GM19397 (cell line): ENCODE measurements around the gene ARHGAP45.

ENCODE experiments used
- ATAC-seq: cut with Tn5 transposase; IDR thresholded peaks from one replicate; pipeline ENCODE4 v1.9.1; 2021; ENCODE audit warnings: mild to moderate bottlenecking, moderate library complexity; ENCODE audit not compliant: unreplicated experiment

The ARHGAP45 gene

DNA sequence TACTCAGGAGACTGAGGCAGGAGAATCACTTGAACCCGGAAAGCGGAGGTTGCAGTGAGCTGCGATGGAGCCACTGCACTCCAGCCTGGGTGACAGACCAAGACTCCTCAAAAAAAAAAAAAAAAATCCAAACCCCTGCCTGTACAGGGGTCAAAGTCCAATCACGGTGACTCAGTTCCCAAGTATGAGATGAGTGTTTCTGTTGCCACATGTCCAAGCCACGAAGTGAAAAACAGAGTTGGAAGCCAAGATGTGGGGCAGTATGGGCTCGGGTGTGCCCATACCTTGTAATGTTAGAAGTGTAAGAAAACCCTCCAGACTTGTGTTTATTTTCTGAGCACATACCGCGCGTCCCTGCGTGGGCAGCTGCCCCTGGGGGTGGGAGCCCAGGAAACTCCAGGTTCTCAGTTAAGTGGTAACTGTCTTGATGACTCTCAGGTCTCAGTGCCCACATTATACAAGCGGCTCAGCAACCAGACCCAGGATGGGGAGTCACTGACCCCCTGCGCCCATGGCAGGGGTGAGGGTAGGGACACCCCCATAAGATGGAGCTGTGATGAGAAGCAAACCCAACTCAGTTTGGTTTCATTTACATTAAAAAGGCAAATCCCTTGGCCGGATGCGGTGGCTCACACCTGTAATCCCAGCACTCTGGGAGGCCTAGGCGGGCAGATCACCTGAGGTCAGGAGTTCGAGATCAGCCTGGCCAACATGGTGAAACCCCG, 35.6 kb downstream of the ARHGAP45 start:
- no peak for ATAC-seq

DNA sequence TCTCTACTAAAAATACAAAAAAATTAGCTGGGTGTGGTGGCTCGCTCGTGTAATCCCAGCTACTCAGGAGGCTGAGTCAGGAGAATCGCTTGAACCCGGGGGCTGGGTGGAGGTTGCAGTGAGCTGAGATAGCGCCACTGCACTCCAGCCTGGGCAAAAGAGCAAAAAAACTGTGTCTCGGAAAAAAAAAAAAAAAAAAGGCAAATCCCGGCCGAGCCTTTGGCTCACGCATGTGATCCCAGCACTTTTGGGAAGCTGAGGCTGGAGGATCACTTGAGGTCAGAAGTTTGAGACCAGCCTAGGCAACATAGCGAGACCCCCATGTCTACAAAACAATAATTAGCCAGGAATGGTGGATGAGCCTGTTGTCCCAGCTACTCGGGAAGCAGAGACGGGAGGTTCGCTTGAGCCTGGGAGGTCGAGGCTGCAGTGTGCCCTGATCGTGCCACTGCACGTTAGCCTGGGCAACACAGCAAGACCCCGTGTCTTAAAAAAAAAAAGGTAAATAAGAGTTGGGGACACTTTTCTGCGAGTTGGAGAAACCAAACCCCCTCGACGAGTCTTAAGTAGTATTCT, 36.3 kb downstream of the ARHGAP45 start:
- no peak for ATAC-seq

DNA sequence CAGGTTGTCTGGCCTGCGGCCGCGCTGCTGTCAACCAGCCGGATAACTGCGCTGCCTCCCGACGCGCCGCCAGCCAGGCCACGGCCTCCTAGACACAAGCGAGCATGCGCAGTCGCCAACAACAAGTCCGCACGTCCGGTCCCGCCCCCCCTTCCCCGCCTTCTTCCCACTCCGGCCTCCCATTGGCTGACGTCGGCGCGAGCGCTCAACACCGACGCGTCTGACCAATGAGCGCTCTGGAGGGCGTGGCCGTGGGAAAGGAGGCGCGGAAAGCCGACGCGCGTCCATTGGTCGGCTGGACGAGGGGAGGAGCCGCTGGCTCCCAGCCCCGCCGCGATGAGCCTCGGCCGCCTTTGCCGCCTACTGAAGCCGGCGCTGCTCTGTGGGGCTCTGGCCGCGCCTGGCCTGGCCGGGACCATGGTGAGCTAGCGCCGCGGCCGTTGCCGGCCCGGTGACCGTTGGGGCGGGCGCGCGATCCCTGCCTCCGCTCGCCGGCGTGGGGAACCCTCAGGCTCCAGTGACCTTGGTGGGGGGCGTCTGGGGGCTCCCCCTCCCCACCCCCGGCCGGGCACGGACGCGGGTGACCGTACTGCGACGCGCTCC, 36.8 kb downstream of the ARHGAP45 start, which contains the start of gene GPX4:
Gene GPX4, plus strand, starts transcription at position 287 of the 603 bp plus-strand sequence. Its CDS starts 50 bp downstream, at position 337.
- ATAC-seq = peak; percentile 68

- peak; percentile 41 for ATAC-seq
Measured at GRCh38 chr19:1104311-1105007, 37.5 kb downstream of the ARHGAP45 start.

GRCh38 chr19:1105008-1105872, 38.3 kb downstream of the ARHGAP45 start:
- ATAC-seq = no peak

DNA sequence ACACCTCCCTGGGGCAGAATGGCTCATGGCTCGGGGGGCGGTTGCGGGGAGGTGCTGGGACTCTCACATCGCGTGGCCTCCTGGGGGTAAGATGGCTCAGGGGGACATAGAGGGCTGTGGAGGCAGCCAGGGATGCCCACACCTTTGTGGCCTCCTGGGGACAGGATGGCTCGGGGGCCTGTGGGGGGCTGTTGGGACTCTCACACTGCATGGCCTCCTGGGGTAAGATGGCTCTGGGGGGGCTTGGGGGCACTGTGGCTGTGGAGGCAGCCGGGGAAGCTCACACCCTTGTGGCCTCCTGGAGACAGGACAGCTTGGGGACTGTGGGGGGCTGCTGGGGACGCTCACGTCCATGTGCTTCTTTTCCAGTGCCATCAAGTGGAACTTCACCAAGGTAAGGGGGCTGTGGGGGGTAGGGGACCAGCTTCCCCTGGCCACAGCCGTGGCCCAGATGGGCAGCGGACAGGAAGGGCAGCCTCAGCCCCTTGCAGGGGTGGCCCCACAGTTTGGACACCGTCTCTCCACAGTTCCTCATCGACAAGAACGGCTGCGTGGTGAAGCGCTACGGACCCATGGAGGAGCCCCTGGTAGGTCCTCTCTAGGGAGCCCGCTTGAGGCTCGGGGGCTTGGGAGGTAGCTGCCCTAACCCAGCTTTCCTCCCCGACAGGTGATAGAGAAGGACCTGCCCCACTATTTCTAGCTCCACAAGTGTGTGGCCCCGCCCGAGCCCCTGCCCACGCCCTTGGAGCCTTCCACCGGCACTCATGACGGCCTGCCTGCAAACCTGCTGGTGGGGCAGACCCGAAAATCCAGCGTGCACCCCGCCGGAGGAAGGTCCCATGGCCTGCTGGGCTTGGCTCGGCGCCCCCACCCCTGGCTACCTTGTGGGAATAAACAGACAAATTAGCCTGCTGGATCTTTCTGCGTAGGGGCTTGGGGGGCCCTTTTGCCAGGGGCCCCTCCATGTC, 39.2 kb downstream of the ARHGAP45 start:
- no peak for ATAC-seq

- ATAC-seq = no peak
Measured at GRCh38 chr19:1106841-1107660, 40.1 kb downstream of the ARHGAP45 start.

DNA sequence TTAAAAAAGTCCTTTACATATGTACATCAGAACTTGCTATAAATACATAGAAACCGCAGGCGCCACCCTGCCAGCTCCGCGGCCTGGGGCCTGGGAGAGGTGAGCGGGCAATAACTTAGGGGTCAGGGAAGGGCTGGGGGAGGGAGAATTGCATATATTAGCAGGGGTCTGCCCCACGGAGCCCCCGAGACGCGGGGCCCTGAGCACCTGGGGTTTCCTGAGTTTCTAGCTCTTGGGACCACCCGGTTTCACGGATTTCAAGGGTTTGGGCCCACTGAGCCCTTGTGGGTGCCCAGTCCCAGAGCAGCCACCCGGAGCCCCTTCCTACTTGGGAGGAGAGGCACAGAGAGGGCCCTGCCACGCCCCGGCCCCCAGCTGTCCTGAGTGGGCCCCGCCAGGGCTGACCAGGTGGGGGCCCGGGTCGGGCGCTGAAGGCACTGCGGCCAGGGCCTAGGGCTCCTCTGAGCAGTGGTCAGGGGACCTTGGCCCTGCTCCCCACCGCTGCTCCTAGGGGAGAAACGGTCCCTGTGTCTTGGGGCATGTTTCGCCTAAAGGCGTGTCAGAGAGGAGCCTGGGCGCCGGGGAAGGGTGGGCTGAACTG, 40.8 kb downstream of the ARHGAP45 start:
- no peak for ATAC-seq

DNA sequence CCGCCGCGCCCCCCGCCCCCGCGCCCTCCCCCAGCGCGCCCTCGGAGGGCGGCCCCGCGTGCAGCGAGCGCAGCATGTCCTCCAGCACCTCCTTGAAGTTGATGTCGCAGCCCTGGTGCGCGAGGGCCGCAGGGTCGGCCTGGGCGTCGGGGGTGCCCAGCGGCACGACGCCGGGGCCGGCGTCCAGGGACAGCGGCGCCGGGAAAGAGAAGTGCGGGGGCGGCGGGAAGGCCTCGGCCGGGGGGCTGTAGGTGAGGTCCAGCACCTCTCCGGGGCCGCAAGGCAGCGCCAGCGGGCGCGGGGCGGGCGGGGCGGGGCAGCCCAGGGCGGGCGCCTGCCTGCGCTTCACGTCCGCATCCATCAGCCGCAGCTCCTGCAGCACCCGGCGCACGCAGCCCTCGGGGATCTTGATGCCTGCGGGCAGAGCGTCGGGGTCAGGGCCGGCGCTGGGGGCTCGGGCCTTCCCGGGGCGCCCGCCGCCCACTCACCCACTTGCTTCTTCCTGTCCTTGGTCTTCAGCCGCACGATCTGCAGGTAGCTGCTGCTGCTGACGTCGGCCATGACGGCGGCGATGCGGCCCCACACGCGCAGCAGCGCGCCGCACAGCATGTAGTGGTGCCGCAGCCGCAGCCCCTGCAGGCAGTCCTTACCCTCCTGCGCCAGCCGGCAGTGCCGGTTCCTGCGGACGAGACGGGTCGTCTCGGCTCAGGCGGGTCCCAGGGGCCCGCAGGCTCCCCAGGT, 41.5 kb downstream of the ARHGAP45 start:
- ATAC-seq = no peak

DNA sequence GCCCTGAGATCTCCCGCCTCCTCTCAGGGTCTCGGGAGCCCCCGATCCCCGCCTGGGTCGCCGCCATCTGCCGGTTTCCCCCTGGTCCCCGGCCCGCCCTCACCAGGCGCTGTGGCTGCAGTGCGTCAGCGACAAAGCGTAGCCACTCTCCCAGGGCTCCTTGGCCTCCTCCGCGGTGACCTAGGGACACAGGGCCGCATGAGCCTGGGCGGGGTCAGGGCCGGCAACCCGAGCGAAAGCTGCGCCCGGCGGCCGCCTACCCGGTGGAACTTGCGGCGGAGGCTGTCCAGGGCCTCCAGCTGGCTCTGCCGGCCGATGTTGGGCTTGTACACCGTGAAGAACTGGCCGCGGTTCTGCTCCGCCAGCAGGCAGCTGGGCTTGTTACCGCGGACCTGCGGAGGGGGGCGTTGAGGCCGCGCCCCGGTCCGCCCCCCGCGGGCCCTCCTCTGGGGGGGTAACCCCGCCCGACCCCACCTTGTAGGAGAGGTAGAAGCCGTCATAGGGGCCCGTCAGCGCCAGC, 42.1 kb downstream of the ARHGAP45 start:
- ATAC-seq = no peak

GRCh38 chr19:1109697-1110671, 43.0 kb downstream of the ARHGAP45 start:
- no peak for ATAC-seq

DNA sequence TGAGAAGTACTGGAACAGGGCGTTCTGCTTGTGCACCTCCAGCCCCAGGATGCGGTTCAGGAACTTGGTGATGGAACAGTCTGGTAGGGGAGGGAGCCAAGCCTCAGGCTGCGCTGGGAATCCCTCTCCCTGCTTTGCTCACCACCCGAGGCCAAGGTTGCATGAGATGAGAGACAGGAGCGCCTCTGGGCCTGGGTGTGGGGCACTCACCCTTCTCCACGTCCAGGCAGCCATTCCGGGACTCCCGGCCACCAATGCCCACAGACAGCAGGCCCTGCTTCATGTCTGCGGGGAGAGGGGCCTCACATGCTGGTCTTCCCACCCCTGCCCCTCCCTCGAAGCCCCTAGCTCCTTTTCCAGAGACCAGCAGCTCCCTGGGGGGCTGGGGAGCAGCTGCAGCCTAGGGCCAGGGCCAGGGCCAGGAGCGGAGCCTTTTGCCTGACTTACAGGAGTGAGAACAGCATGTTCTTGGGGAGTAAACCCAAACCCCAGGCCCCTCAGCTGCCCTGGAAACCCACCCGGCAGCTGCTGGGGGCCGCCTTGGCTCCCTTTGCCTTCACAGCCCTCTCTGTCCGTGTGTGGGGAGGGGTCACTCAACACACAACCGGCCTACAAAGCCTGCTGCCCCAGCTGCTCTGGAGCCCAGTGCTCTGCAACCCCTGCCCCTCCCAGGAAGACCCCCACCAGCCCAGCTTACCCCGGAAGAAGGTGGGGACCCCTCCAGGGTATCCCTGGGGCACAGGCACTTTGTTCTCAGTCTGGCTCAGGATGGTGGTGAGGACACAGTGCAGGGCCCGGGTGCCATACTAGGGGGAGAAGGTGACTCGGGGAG, 44.1 kb downstream of the ARHGAP45 start:
- ATAC-seq = no peak

GRCh38 chr19:1111641-1112267, 44.8 kb downstream of the ARHGAP45 start:
- ATAC-seq = no peak

GRCh38 chr19:1112268-1113029, 45.5 kb downstream of the ARHGAP45 start:
- ATAC-seq = no peak
